ENCODE measurements around the gene HTR1B. TPM values are rescaled to one million over a fixed set of nuclear protein-coding genes. Genes with fewer than 3 reads are reported as not detected.

Gene HTR1B
- total and polyA plus RNA-seq, 10 of the 15 experiments (the other 5 are each of a cell fraction or from before 2014, with no cell fraction given) = 0.98 TPM; not detected in 9

- ChIA-PET SMC1A (ENCODE audit: uncharacterized antibody, unreplicated experiment) (interaction anchor here (0.9 to 3.2 kb wide), 17 partner anchors 12 to 60 kb away, joined by 3 to 23 read pairs (median 5); no protein-coding TSS in a partner anchor), CTCF (interaction anchor here (0.7 to 1.7 kb wide), 12 partner anchors 11 to 637 kb away, joined by 3 to 5 read pairs (median 3); no protein-coding TSS in a partner anchor), POLR2A (interaction anchor here (0.7 to 1.6 kb wide), 8 partner anchors 10 to 55 kb away, joined by 3 to 5 read pairs (median 3); no protein-coding TSS in a partner anchor), RAD21 (ENCODE audit: unreplicated experiment) (interaction anchor here (0.5 to 2.1 kb wide), 12 partner anchors 11 to 504 kb away, joined by 3 to 8 read pairs (median 3); no protein-coding TSS in a partner anchor)
- no peaks in the 10 kb centered on the region for H3K79me2 ChIP-seq (ENCODE audit: control insufficient read depth, insufficient read depth, low read length)
- FAIRE-seq (no peak), ATAC-seq (peak; percentile 12), DNase-seq (ENCODE audit: low read depth, low spot score) (no peak)
- no peak overlapping the region for H3K27ac ChIP-seq (ENCODE audit: control insufficient read depth, insufficient read depth)
- in situ Hi-C loops (cut with MboI) (no loop called here), intact Hi-C loops (cut with micrococcal nuclease; ENCODE audit: unreplicated experiment) (no loop called here)
- H3K27me3 ChIP-seq (replicated peaks in 1 of 2; ENCODE audit: control insufficient read depth in 2 of 2, insufficient read depth in 2 of 2, low read length in 1 of 2) = no peaks in the 10 kb centered on the region
- H3K36me3 ChIP-seq (ENCODE audit: control insufficient read depth in 2 of 2, insufficient read depth in 2 of 2, low read length in 1 of 2) = no peaks in the 10 kb centered on the region
- H4K20me1 ChIP-seq (ENCODE audit: control insufficient read depth, insufficient read depth) = no peaks in the 10 kb centered on the region
- H3K9ac ChIP-seq (ENCODE audit: control insufficient read depth, insufficient read depth, low read length) = no peak overlapping the region
- no peaks in the 10 kb centered on the region for H3K9me3 ChIP-seq (replicated peaks; ENCODE audit: control insufficient read depth, insufficient read depth, low read length)
- TF ChIP-seq SP1 (IDR thresholded peaks at IDR 0.05; ENCODE audit: low read depth, low read length) = no peak
- TF ChIP-seq PKNOX1 (IDR thresholded peaks at IDR 0.05) = no peak
- no peak for TF ChIP-seq ASH2L (IDR thresholded peaks at IDR 0.05; ENCODE audit: borderline replicate concordance, low read depth)
- TF ChIP-seq HDAC2 (IDR thresholded peaks at IDR 0.05) = no peak
- no peak for TF ChIP-seq HDGF (IDR thresholded peaks at IDR 0.05)
- no peak overlapping the region for H3K4me3 ChIP-seq
- no TSS peak for BruUV-seq (replicated peaks)
- H2AFZ ChIP-seq (ENCODE audit: control insufficient read depth, low read depth, low read length) = no peak overlapping the region
- WGBS (ENCODE audit: insufficient coverage, insufficient replicate concordance, low lambda C conversion rate, missing lambda C conversion rate) = 3% methylated on average over 2 of the region's 2 CpGs
- no peak overlapping the region for H3K4me2 ChIP-seq (ENCODE audit: control insufficient read depth, insufficient read depth)
- no peaks in the 10 kb centered on the region for H3K4me1 ChIP-seq (ENCODE audit: control insufficient read depth, insufficient read depth, low read length)
These were observed 46.5 kb downstream of the HTR1B start for GRCh38 chr6:77416839-77417238.

DNA sequence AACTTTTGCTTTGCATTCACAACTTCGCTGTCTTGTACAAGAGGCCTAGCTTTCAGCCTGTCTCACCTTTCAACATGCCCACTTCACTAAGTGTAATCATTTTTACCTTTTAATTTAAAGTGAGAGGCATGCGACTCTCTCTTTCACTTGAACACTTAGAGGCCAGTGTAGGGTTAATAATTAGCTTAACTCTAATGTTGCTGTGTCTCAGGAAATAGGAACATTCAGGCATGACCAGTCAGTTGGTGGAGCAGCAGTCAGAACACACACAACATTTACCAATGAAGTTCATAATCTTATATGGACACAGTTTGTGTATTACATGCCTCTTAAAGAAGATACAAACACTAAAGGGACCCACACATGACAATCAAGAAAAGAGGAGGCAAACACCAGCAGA lies 47.6 kb downstream of the HTR1B start:
- 0% methylated on average over 2 of the region's 2 CpGs for WGBS (ENCODE audit: insufficient coverage, insufficient replicate concordance, low lambda C conversion rate, missing lambda C conversion rate)
- H3K27ac ChIP-seq (ENCODE audit: control insufficient read depth, insufficient read depth) = no peak overlapping the region
- no peaks in the 10 kb centered on the region for H3K4me1 ChIP-seq (ENCODE audit: control insufficient read depth, insufficient read depth, low read length)
- H3K9ac ChIP-seq (ENCODE audit: control insufficient read depth, insufficient read depth, low read length) = no peak overlapping the region
- H3K4me2 ChIP-seq (ENCODE audit: control insufficient read depth, insufficient read depth) = no peak overlapping the region
- no TSS peak for BruUV-seq (replicated peaks)
- no peaks in the 10 kb centered on the region for H3K9me3 ChIP-seq (replicated peaks; ENCODE audit: control insufficient read depth, insufficient read depth, low read length)
- in situ Hi-C loops (cut with MboI) (no loop called here), intact Hi-C loops (cut with micrococcal nuclease; ENCODE audit: unreplicated experiment) (no loop called here)
- no peaks in the 10 kb centered on the region for H3K79me2 ChIP-seq (ENCODE audit: control insufficient read depth, insufficient read depth, low read length)
- ChIA-PET POLR2A (interaction anchor here (1.5 kb wide), 1 partner anchor 19 kb away, joined by 3 read pairs; no protein-coding TSS in a partner anchor), CTCF (interaction anchor here (0.7 to 1.7 kb wide), 5 partner anchors 18 to 191 kb away, joined by 3 to 4 read pairs (median 3); no protein-coding TSS in a partner anchor), RAD21 (ENCODE audit: unreplicated experiment) (interaction anchor here (0.9 to 2.1 kb wide), 6 partner anchors 13 to 67 kb away, joined by 3 to 6 read pairs (median 4); no protein-coding TSS in a partner anchor), SMC1A (ENCODE audit: uncharacterized antibody, unreplicated experiment) (interaction anchor here (0.7 to 3.2 kb wide), 15 partner anchors 9 to 58 kb away, joined by 3 to 23 read pairs (median 4); no protein-coding TSS in a partner anchor)
- FAIRE-seq (no peak), ATAC-seq (peak; percentile 85), DNase-seq (ENCODE audit: low read depth, low spot score) (no peak)
- no peaks in the 10 kb centered on the region for H3K27me3 ChIP-seq (replicated peaks in 1 of 2; ENCODE audit: control insufficient read depth in 2 of 2, insufficient read depth in 2 of 2, low read length in 1 of 2)
- no peaks in the 10 kb centered on the region for H3K36me3 ChIP-seq (ENCODE audit: control insufficient read depth in 2 of 2, insufficient read depth in 2 of 2, low read length in 1 of 2)
- TF ChIP-seq, protein P1, sequence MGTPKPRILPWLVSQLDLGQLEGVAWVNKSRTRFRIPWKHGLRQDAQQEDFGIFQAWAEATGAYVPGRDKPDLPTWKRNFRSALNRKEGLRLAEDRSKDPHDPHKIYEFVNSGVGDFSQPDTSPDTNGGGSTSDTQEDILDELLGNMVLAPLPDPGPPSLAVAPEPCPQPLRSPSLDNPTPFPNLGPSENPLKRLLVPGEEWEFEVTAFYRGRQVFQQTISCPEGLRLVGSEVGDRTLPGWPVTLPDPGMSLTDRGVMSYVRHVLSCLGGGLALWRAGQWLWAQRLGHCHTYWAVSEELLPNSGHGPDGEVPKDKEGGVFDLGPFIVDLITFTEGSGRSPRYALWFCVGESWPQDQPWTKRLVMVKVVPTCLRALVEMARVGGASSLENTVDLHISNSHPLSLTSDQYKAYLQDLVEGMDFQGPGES (IDR thresholded peaks at IDR 0.05) = no peak
- TF ChIP-seq GATAD2B (conservative IDR thresholded peaks at IDR 0.05; ENCODE audit: low read depth) = no peak
- 0 out of 2 replicates have a peak, but pooled peaks have one; percentile 17 for TF ChIP-seq MTA2 (IDR thresholded peaks at IDR 0.05; ENCODE audit: low read depth)
- no peak for TF ChIP-seq EED (IDR thresholded peaks at IDR 0.05; ENCODE audit: low read depth)
- TF ChIP-seq, protein P2, sequence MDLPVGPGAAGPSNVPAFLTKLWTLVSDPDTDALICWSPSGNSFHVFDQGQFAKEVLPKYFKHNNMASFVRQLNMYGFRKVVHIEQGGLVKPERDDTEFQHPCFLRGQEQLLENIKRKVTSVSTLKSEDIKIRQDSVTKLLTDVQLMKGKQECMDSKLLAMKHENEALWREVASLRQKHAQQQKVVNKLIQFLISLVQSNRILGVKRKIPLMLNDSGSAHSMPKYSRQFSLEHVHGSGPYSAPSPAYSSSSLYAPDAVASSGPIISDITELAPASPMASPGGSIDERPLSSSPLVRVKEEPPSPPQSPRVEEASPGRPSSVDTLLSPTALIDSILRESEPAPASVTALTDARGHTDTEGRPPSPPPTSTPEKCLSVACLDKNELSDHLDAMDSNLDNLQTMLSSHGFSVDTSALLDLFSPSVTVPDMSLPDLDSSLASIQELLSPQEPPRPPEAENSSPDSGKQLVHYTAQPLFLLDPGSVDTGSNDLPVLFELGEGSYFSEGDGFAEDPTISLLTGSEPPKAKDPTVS (IDR thresholded peaks at IDR 0.05; ENCODE audit: low read depth, low read length) = no peak
- TF ChIP-seq BHLHE40 (IDR thresholded peaks at IDR 0.05; ENCODE audit: borderline replicate concordance in 1 of 2, low read depth in 2 of 2, low read length in 1 of 2) = no peak
- no peak overlapping the region for H3K4me3 ChIP-seq
- H2AFZ ChIP-seq (ENCODE audit: control insufficient read depth, low read depth, low read length) = no peak overlapping the region
- H4K20me1 ChIP-seq (ENCODE audit: control insufficient read depth, insufficient read depth) = no peaks in the 10 kb centered on the region
